Panc1 (cell line): ENCODE measurements around the gene BLTP3B.

Experiments used
- POLR2AphosphoS5 ChIP-seq: IDR thresholded peaks from 2 replicates; pipeline ENCODE4 v1.6.1; 2012; ENCODE audit warnings: mild to moderate bottlenecking, low read depth, low read length, moderate library complexity
- REST ChIP-seq, 2 experiments: IDR thresholded peaks; 2 replicates each; pipeline ENCODE4 v1.6.1; 2011 to 2012; ENCODE audit warnings: low read depth in 2 of 2, control low read depth in 1 of 2, low read length in 1 of 2, mild to moderate bottlenecking in 1 of 2, moderate library complexity in 1 of 2; ENCODE audit not compliant: insufficient read depth in 1 of 2
- SIN3A ChIP-seq: IDR thresholded peaks from 2 replicates; pipeline ENCODE4 v1.6.1; 2012; ENCODE audit warnings: low read depth, mild to moderate bottlenecking, low read length, moderate library complexity, borderline replicate concordance; ENCODE audit not compliant: insufficient read depth
- TCF7L2 ChIP-seq: IDR thresholded peaks from 2 replicates; pipeline ENCODE4 v1.6.1; 2011; ENCODE audit warnings: mild to moderate bottlenecking, low read depth, low read length, inconsistent platforms
- TF ChIP-seq, protein P1 (sequence below): fragments of 450-650 bp; IDR thresholded peaks from 2 replicates; pipeline ENCODE4 v1.5.1; 2017; ENCODE audit warnings: mild to moderate bottlenecking

DNA sequence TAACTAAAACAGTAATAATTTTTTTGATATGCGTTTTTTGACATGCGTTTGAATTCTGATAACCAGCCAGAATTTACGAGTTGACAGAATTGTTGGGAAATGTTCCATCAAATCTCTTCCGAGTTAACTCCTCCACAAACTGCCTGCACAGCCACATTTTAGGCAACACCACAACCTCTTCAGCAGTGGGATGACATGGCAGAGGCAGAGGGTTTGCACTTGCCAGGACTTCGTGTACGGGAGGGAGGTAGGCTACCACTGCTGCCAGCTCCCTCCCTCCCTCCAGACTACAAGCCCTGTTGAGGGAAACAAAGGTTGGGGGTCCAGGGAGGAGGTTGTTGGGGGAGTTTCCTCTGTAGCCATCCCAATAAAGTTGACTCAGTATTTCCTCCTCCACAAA is 43.4 kb upstream of the BLTP3B start:
- TF ChIP-seq POLR2AphosphoS5 (no peak), TCF7L2 (no peak), REST (IDR thresholded peaks at IDR 0.05; ENCODE audit: insufficient read depth in 1 of 2, low read depth in 2 of 2, low read length in 1 of 2) (no peak), SIN3A (no peak)
- TF ChIP-seq, protein P1, sequence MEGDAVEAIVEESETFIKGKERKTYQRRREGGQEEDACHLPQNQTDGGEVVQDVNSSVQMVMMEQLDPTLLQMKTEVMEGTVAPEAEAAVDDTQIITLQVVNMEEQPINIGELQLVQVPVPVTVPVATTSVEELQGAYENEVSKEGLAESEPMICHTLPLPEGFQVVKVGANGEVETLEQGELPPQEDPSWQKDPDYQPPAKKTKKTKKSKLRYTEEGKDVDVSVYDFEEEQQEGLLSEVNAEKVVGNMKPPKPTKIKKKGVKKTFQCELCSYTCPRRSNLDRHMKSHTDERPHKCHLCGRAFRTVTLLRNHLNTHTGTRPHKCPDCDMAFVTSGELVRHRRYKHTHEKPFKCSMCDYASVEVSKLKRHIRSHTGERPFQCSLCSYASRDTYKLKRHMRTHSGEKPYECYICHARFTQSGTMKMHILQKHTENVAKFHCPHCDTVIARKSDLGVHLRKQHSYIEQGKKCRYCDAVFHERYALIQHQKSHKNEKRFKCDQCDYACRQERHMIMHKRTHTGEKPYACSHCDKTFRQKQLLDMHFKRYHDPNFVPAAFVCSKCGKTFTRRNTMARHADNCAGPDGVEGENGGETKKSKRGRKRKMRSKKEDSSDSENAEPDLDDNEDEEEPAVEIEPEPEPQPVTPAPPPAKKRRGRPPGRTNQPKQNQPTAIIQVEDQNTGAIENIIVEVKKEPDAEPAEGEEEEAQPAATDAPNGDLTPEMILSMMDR = no peak
